GM21723 (cell line): ENCODE results near the gene CTRB1.

Experiments used
- ATAC-seq: cut with Tn5 transposase; IDR thresholded peaks from one replicate; pipeline ENCODE4 v1.9.1; 2021; ENCODE audit warnings: mild to moderate bottlenecking, moderate library complexity; ENCODE audit not compliant: unreplicated experiment

The CTRB1 gene

GRCh38 chr16:75218256-75219076, at the start of gene CTRB1:
CTRB1 (plus strand) TSS chr16:75218988; CDS start chr16:75219008, 20 bp downstream.
- peak; percentile 84 for ATAC-seq

GRCh38 chr16:75169899-75170405, 48.8 kb upstream of the CTRB1 start:
- no peak for ATAC-seq

GRCh38 chr16:75172578-75172977, 46.2 kb upstream of the CTRB1 start:
- ATAC-seq = no peak

- ATAC-seq = no peak
Measured at GRCh38 chr16:75175074-75175473, 43.7 kb upstream of the CTRB1 start.

- no peak for ATAC-seq
Measured at GRCh38 chr16:75176926-75177325, 41.9 kb upstream of the CTRB1 start.

- no peak for ATAC-seq
Measured at GRCh38 chr16:75179208-75179607, 39.6 kb upstream of the CTRB1 start.

GRCh38 chr16:75181630-75182029, 37.2 kb upstream of the CTRB1 start:
- ATAC-seq = no peak

- no peak for ATAC-seq
Measured at GRCh38 chr16:75188832-75189477, 29.8 kb upstream of the CTRB1 start.

- no peak for ATAC-seq
Measured at GRCh38 chr16:75189638-75190245, 29.0 kb upstream of the CTRB1 start.

- ATAC-seq = no peak
Measured at GRCh38 chr16:75192606-75193264, 26.1 kb upstream of the CTRB1 start.

GRCh38 chr16:75193265-75193650, 25.5 kb upstream of the CTRB1 start:
- ATAC-seq = no peak

GRCh38 chr16:75193730-75194444, 24.9 kb upstream of the CTRB1 start:
- ATAC-seq = no peak

- ATAC-seq = no peak
Measured at GRCh38 chr16:75195811-75196790, 22.7 kb upstream of the CTRB1 start.

- ATAC-seq = no peak
Measured at GRCh38 chr16:75196836-75197235, 22.0 kb upstream of the CTRB1 start.

GRCh38 chr16:75197522-75198134, 21.2 kb upstream of the CTRB1 start:
- no peak for ATAC-seq

GRCh38 chr16:75198135-75198600, 20.6 kb upstream of the CTRB1 start:
- no peak for ATAC-seq

GRCh38 chr16:75202069-75202590, 16.7 kb upstream of the CTRB1 start:
- no peak for ATAC-seq

- no peak for ATAC-seq
Measured at GRCh38 chr16:75203096-75203495, 15.7 kb upstream of the CTRB1 start.
